ENCODE results near the gene GAMT. TPM values are rescaled to one million over a fixed set of nuclear protein-coding genes. Genes with fewer than 3 reads are reported as not detected.

The GAMT gene
- total and polyA plus RNA-seq, 2 of the 13 experiments (the other 11 are each of a cell fraction or from before 2014, with no cell fraction given) = 115 to 124 TPM

GRCh38 chr19:1373534-1374249 lies 27.6 kb downstream of the GAMT start (continued):
- TF ChIP-seq ZNF609 (CRISPR knock-in tag; IDR thresholded peaks at IDR 0.05; ENCODE audit: borderline replicate concordance) (peak; percentile 76), RERE (CRISPR knock-in tag; IDR thresholded peaks at IDR 0.05; ENCODE audit: low read depth) (0 out of 2 replicates have a peak, but pooled peaks have one; percentile 53), XBP1 (CRISPR knock-in tag; IDR thresholded peaks at IDR 0.05) (0 out of 2 replicates have a peak, but pooled peaks have one; percentile 74), PAWR (CRISPR knock-in tag; IDR thresholded peaks at IDR 0.05; ENCODE audit: borderline replicate concordance) (0 out of 2 replicates have a peak, but pooled peaks have one; percentile 48), LRRFIP1 (CRISPR knock-in tag; conservative IDR thresholded peaks at IDR 0.05) (no peak), RELA (CRISPR knock-in tag; IDR thresholded peaks at IDR 0.05) (no peak), ZNF616 (CRISPR knock-in tag; IDR thresholded peaks at IDR 0.05; ENCODE audit: low read depth) (peak; percentile 32; the same call in 1 of the 2 replicates), ZNF775 (CRISPR knock-in tag; IDR thresholded peaks at IDR 0.05; ENCODE audit: borderline replicate concordance) (peak; percentile 82; the same call in 1 of the 2 replicates), ZFP36 (IDR thresholded peaks at IDR 0.05; ENCODE audit: borderline replicate concordance, low read depth, low read length, partially characterized antibody) (no peak), ZNF850 (CRISPR knock-in tag; conservative IDR thresholded peaks at IDR 0.05) (no peak), BCL6 (CRISPR knock-in tag; IDR thresholded peaks at IDR 0.05) (peak; percentile 86)

Measured in HepG2 (cell line).